Natural killer cell (primary cell): ENCODE measurements around the gene EXOSC5. TPM values are rescaled to one million over a fixed set of nuclear protein-coding genes. Genes with fewer than 3 reads are reported as not detected.

Experiments
- ATAC-seq, 3 donors: fragments of 150-1000 bp in 2 of 3; fragments of 200-7000 bp in 1 of 3; cut with Tn5 transposase; 1 replicate in 1 of 3; 2 replicates in 2 of 3; pipeline ENCODE4 v1.10.0; 2021; ENCODE audit warnings: mild to moderate bottlenecking in 2 of 3, moderate library complexity in 2 of 3
- DNase-seq, 2 donors: peaks; one replicate each; pipeline versions ENCODE4 v3.0.0 to v3.0.0-alpha.2; 2013 to 2021; ENCODE audit warnings: mixed read lengths in 1 of 2
- H3K27ac ChIP-seq: one replicate; pipeline ENCODE4 v1.5.1; 2013; ENCODE audit warnings: mild to moderate bottlenecking, low read length
- H3K27me3 ChIP-seq: one replicate; pipeline ENCODE4 v1.6.1; 2013; ENCODE audit warnings: low read length; ENCODE audit not compliant: control insufficient read depth, insufficient read depth
- H3K36me3 ChIP-seq: one replicate; pipeline ENCODE4 v1.6.1; 2013; ENCODE audit warnings: low read length; ENCODE audit not compliant: control insufficient read depth, insufficient read depth
- H3K4me1 ChIP-seq: one replicate; pipeline ENCODE4 v1.6.1; 2013; ENCODE audit warnings: low read length; ENCODE audit not compliant: control insufficient read depth, insufficient read depth
- H3K4me3 ChIP-seq: one replicate; pipeline ENCODE4 v1.5.1; 2013; ENCODE audit warnings: low read length
- H3K9me3 ChIP-seq: one replicate; pipeline ENCODE4 v1.6.1; 2013; ENCODE audit warnings: low read length; ENCODE audit not compliant: control insufficient read depth, insufficient read depth
- H3K27ac Mint-ChIP-seq, 2 donors: one replicate each; pipeline ENCODE4 v1.8.0; 2022; ENCODE audit warnings: mild to moderate bottlenecking in 2 of 2, mixed read lengths in 2 of 2, moderate library complexity in 1 of 2
- H3K27me3 Mint-ChIP-seq, 2 donors: one replicate each; pipeline ENCODE4 v1.8.0; 2022; ENCODE audit warnings: low read depth in 2 of 2, mixed read lengths in 2 of 2
- H3K36me3 Mint-ChIP-seq: one replicate; pipeline ENCODE4 v1.8.0; 2022; ENCODE audit warnings: mixed read lengths
- H3K4me1 Mint-ChIP-seq, 2 donors: one replicate each; pipeline ENCODE4 v1.8.0; 2022; ENCODE audit warnings: mixed read lengths in 2 of 2
- H3K4me3 Mint-ChIP-seq: one replicate; pipeline ENCODE4 v1.8.0; 2022; ENCODE audit warnings: mild to moderate bottlenecking, moderate library complexity, mixed read lengths
- H3K9me3 Mint-ChIP-seq, 2 donors: one replicate each; pipeline ENCODE4 v1.8.0; 2022; ENCODE audit warnings: mixed read lengths in 2 of 2
- CTCF ChIP-seq: fragments of 200-600 bp; IDR thresholded peaks from one replicate; pipeline ENCODE4 v1.8.0; 2022; ENCODE audit warnings: antibody characterized with exemption
- WGBS: methylation state at CpG from one replicate; pipeline ENCODE4 v1.1.7; 2013; ENCODE audit warnings: missing lambda C conversion rate; ENCODE audit not compliant: insufficient coverage; 5-methylcytosine and 5-hydroxymethylcytosine counted together
- intact Hi-C: fragments of 100-400 bp; cut with micrococcal nuclease; formaldehyde crosslinking; loops from one replicate; pipeline ENCODE4 v1.14.2; 2022
- total RNA-seq, 4 donors: library from RNA; stranded (reverse); fragments of 120-200 nt in 1 of 4; gene quantifications; one replicate each; pipeline versions ENCODE4 v1.2.3 to v1.2.4, GENCODE V29; 2013 to 2022

The EXOSC5 gene
- total RNA-seq, 3 donors from 2014 or later (not counting 1 experiment from before 2014, with no cell fraction given): 9.0 to 11.6 (median 9.5) TPM

- no peaks in the 10 kb centered on the region for H3K9me3 ChIP-seq
- no peak for DNase-seq
- Mint-ChIP-seq H3K9me3 (no peaks in the 10 kb centered on the region), H3K27ac (peak overlapping the region in 1 of 2 donors; percentile 74), H3K27me3 (no peaks in the 10 kb centered on the region), H3K4me3 (no peak overlapping the region), H3K36me3 (no peaks in the 10 kb centered on the region), H3K4me1 (peaks cover 3 to 14% of the 10 kb centered on the region in 2 donors)
- H3K27ac ChIP-seq: no peak overlapping the region
- TF ChIP-seq CTCF: no peak
- no peaks in the 10 kb centered on the region for H3K27me3 ChIP-seq
- peaks cover 41% of the 10 kb centered on the region for H3K4me1 ChIP-seq
- 97% methylated on average over 17 of the region's 20 CpGs for WGBS
- H3K36me3 ChIP-seq: peaks cover 51% of the 10 kb centered on the region
- no peak for ATAC-seq
- no peak overlapping the region for H3K4me3 ChIP-seq
- intact Hi-C loops: no loop called here
These were observed 24.8 kb upstream of the EXOSC5 start for GRCh38 chr19:41421973-41422372.

GRCh38 chr19:41421314-41421713 is 24.2 kb upstream of the EXOSC5 start:
- no peak for TF ChIP-seq CTCF
- WGBS: 88% methylated on average over 6 of the region's 6 CpGs
- H3K27ac ChIP-seq: no peak overlapping the region
- no peak overlapping the region for H3K4me3 Mint-ChIP-seq
- DNase-seq (no peak), ATAC-seq (no peak)
- no peaks in the 10 kb centered on the region for H3K27me3 ChIP-seq
- peak overlapping the region in 1 of 2 donors; percentile 74 for H3K27ac Mint-ChIP-seq
- H3K4me1 Mint-ChIP-seq: peaks cover 0 to 9% of the 10 kb centered on the region in 2 donors
- H3K9me3 ChIP-seq: no peaks in the 10 kb centered on the region
- H3K36me3 Mint-ChIP-seq: no peaks in the 10 kb centered on the region
- intact Hi-C loops: no loop called here
- H3K4me1 ChIP-seq: peaks cover 37% of the 10 kb centered on the region
- H3K4me3 ChIP-seq: no peak overlapping the region
- H3K27me3 Mint-ChIP-seq: no peaks in the 10 kb centered on the region
- H3K36me3 ChIP-seq: peaks cover 51% of the 10 kb centered on the region
- no peaks in the 10 kb centered on the region for H3K9me3 Mint-ChIP-seq

- Histone ChIP-seq H3K4me1 (peaks cover 31% of the 10 kb centered on the region), H3K27me3 (no peaks in the 10 kb centered on the region), H3K9me3 (no peaks in the 10 kb centered on the region), H3K36me3 (peaks cover 53% of the 10 kb centered on the region), H3K27ac (no peak overlapping the region), H3K4me3 (no peak overlapping the region)
- no peak overlapping the region for H3K27ac Mint-ChIP-seq
- peaks cover 0 to 9% of the 10 kb centered on the region in 2 donors for H3K4me1 Mint-ChIP-seq
- no peaks in the 10 kb centered on the region for H3K36me3 Mint-ChIP-seq
- no peak overlapping the region for H3K4me3 Mint-ChIP-seq
- no peak for DNase-seq
- no peak for TF ChIP-seq CTCF
- no peaks in the 10 kb centered on the region for H3K27me3 Mint-ChIP-seq
- H3K9me3 Mint-ChIP-seq: no peaks in the 10 kb centered on the region
- intact Hi-C loops: no loop called here
- ATAC-seq: peak in 1 of 3 donors; percentile 49
- 50% methylated on average over 7 of the region's 8 CpGs for WGBS
These were observed 23.1 kb upstream of the EXOSC5 start for GRCh38 chr19:41420101-41420880.
